H1 (cell line): ENCODE data around the gene RPS6KB2.

Source experiments
- CREB1 ChIP-seq: IDR thresholded peaks from 2 replicates; pipeline ENCODE4 v1.6.1; 2012; ENCODE audit warnings: inconsistent platforms
- MAX ChIP-seq: IDR thresholded peaks from 2 replicates; pipeline ENCODE4 v1.6.1; 2012; ENCODE audit warnings: inconsistent platforms
- POLR2A ChIP-seq, 2 experiments: IDR thresholded peaks; 1 replicate in 1 of 2; 2 replicates in 1 of 2; pipeline ENCODE4 v1.6.1; 2011; ENCODE audit warnings: low read depth in 2 of 2, low read length in 2 of 2, mild to moderate bottlenecking in 2 of 2; ENCODE audit errors: control extremely low read depth in 1 of 2
- POLR2AphosphoS5 ChIP-seq: IDR thresholded peaks from 2 replicates; pipeline ENCODE4 v1.6.1; 2011; ENCODE audit warnings: low read depth, low read length
- SAP30 ChIP-seq: fragments of 300-600 bp; sonication (generic); IDR thresholded peaks from 2 replicates; pipeline ENCODE4 v1.7.1; 2012; ENCODE audit warnings: low read length, moderate library complexity, mild to moderate bottlenecking, inconsistent platforms; ENCODE audit not compliant: insufficient read depth, insufficient replicate concordance
- TBP ChIP-seq: IDR thresholded peaks from 2 replicates; pipeline ENCODE4 v1.6.1; 2011; ENCODE audit warnings: low read depth, low read length, improper control_type of control experiment
- TEAD4 ChIP-seq: IDR thresholded peaks from 2 replicates; pipeline ENCODE4 v1.6.1; 2012; ENCODE audit warnings: low read depth, low read length, inconsistent platforms, mixed read lengths
- TF ChIP-seq, protein P1 (sequence below), 3 experiments: IDR thresholded peaks; 1 replicate in 2 of 3; 2 replicates in 1 of 3; pipeline versions ENCODE4 v1.5.1 to v1.6.1; 2011; ENCODE audit warnings: low read length in 3 of 3, mild to moderate bottlenecking in 3 of 3, inconsistent platforms in 2 of 3, low read depth in 1 of 3, moderate library complexity in 1 of 3; ENCODE audit not compliant: insufficient read depth in 1 of 3; ENCODE audit errors: control extremely low read depth in 1 of 3
- TF ChIP-seq, protein P2 (sequence below): IDR thresholded peaks from 2 replicates; pipeline ENCODE4 v1.6.1; 2011; ENCODE audit warnings: low read depth, mild to moderate bottlenecking, low read length; ENCODE audit not compliant: insufficient read depth

DNA sequence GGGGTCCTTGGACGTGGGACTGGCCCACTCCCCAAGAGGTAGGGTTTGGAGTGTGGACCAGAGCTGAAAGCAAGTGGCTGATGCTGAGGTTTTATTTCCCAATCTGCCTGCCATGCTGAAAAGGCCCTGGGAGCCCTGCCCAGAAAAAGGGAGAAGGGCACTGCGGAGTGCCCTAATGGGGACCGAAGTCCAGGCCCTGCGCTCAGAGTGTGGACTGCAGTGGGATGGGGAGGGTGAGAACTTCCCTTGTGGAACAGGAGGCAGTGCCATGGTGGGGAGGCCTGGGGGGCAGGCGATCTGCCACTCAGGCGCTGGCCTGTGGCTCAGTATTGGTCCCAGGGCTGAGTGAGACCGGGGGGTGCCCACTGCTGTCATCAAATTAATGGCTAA is 19.9 kb downstream of the RPS6KB2 start:
- TF ChIP-seq, protein P1, sequence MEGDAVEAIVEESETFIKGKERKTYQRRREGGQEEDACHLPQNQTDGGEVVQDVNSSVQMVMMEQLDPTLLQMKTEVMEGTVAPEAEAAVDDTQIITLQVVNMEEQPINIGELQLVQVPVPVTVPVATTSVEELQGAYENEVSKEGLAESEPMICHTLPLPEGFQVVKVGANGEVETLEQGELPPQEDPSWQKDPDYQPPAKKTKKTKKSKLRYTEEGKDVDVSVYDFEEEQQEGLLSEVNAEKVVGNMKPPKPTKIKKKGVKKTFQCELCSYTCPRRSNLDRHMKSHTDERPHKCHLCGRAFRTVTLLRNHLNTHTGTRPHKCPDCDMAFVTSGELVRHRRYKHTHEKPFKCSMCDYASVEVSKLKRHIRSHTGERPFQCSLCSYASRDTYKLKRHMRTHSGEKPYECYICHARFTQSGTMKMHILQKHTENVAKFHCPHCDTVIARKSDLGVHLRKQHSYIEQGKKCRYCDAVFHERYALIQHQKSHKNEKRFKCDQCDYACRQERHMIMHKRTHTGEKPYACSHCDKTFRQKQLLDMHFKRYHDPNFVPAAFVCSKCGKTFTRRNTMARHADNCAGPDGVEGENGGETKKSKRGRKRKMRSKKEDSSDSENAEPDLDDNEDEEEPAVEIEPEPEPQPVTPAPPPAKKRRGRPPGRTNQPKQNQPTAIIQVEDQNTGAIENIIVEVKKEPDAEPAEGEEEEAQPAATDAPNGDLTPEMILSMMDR (IDR thresholded peaks at IDR 0.05; ENCODE audit: control extremely low read depth in 1 of 3, insufficient read depth in 1 of 3, low read depth in 1 of 3, low read length in 3 of 3), result no peak
- no peak for TF ChIP-seq TEAD4
- TF ChIP-seq TBP, result no peak
- no peak for TF ChIP-seq POLR2AphosphoS5
- TF ChIP-seq POLR2A (IDR thresholded peaks at IDR 0.05; ENCODE audit: control extremely low read depth in 1 of 2, low read depth in 2 of 2, low read length in 2 of 2), result no peak
- TF ChIP-seq, protein P2, sequence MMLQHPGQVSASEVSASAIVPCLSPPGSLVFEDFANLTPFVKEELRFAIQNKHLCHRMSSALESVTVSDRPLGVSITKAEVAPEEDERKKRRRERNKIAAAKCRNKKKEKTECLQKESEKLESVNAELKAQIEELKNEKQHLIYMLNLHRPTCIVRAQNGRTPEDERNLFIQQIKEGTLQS, result no peak
- TF ChIP-seq SAP30, result no peak
- TF ChIP-seq CREB1, result no peak
- no peak for TF ChIP-seq MAX
